Fibroblast of lung (primary cell): ENCODE results near the gene SSH2.
A peak's percentile ranks its signal among the peaks of the same experiment; 100 is the strongest.

Experiments
- CTCF ChIP-seq, 2 donors: IDR thresholded peaks in 1 of 2; conservative IDR thresholded peaks in 1 of 2; 1 replicate in 1 of 2; 2 replicates in 1 of 2; pipeline ENCODE4 v1.5.1; 2011 to 2012; ENCODE audit warnings: low read length in 2 of 2, control low read depth in 1 of 2, inconsistent platforms in 1 of 2, low read depth in 1 of 2, mild to moderate bottlenecking in 1 of 2
- EZH2 ChIP-seq: IDR thresholded peaks from 2 replicates; pipeline ENCODE4 v1.5.1; 2012; ENCODE audit warnings: low read length, control low read depth, mild to moderate bottlenecking; ENCODE audit errors: missing control alignments

GRCh38 chr17:29613352-29613837 lies 316.6 kb downstream of the SSH2 start:
- TF ChIP-seq EZH2 (no peak), CTCF (conservative IDR thresholded peaks at IDR 0.05 in 1 of 2, IDR thresholded peaks at IDR 0.05 in 1 of 2; ENCODE audit: low read depth in 1 of 2, low read length in 2 of 2) (peak; percentile 39 to 61)
